Panc1 (cell line): ENCODE measurements around the gene ARHGEF40.

Experiments
- POLR2AphosphoS5 ChIP-seq: IDR thresholded peaks from 2 replicates; pipeline ENCODE4 v1.6.1; 2012; ENCODE audit warnings: mild to moderate bottlenecking, low read depth, low read length, moderate library complexity
- TCF7L2 ChIP-seq: IDR thresholded peaks from 2 replicates; pipeline ENCODE4 v1.6.1; 2011; ENCODE audit warnings: mild to moderate bottlenecking, low read depth, low read length, inconsistent platforms

DNA sequence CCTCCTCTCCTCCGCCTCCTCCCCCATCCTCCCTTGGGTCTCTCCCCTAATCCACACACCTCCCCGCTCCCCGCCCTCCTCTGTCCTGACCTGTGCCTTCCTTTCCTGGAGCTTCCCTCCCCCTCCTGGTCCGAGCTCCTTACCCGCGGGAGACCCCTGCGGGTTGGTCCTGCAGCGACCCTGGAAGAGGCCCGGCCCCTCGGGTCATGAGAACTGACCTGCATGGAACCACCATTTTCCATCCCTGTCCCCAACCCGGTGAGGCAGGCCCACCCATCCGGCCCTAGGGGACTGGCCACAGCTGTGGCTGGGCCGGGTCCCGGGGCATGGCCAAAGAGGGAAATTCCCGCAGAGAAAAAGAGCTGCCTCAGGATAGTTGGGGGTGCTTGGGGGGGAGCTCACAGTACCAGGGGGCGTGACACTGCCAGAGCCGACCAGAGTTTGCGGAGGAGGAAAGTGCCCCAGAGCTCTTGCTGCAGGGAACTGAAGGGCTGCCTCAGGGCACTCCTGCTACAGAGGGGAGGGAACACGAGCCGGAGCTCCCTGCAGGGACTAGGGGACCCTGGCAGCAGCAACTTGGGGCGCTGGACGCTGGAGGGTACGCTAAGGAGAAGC is 613 bp downstream of the ARHGEF40 start:
- TF ChIP-seq POLR2AphosphoS5, result no peak
- no peak for TF ChIP-seq TCF7L2
